Neural crest cell (in vitro differentiated cells): Measurements from ENCODE around the gene LRTM2. TPM values are rescaled to one million over a fixed set of nuclear protein-coding genes. Genes with fewer than 3 reads are reported as not detected.

Experiments used
- DNase-seq: peaks from one replicate; pipeline ENCODE4 v3.0.0; 2021; ENCODE audit warnings: low read depth, mixed read lengths, low spot score
- H3K27ac Mint-ChIP-seq: one replicate; pipeline ENCODE4 v1.8.0; 2021; ENCODE audit warnings: mild to moderate bottlenecking, mixed read lengths; ENCODE audit not compliant: unreplicated experiment
- H3K27me3 Mint-ChIP-seq: 2 replicates; pipeline ENCODE4 v1.8.0; 2021; ENCODE audit warnings: low read depth, mild to moderate bottlenecking, mixed read lengths
- H3K36me3 Mint-ChIP-seq: 2 replicates; pipeline ENCODE4 v1.8.0; 2021; ENCODE audit warnings: low read depth, mild to moderate bottlenecking, mixed read lengths
- H3K4me1 Mint-ChIP-seq: 2 replicates; pipeline ENCODE4 v1.8.0; 2021; ENCODE audit warnings: mixed read lengths
- H3K4me3 Mint-ChIP-seq: one replicate; pipeline ENCODE4 v1.8.0; 2021; ENCODE audit warnings: mild to moderate bottlenecking, mixed read lengths
- H3K9me3 Mint-ChIP-seq: 2 replicates; pipeline ENCODE4 v1.8.0; 2021; ENCODE audit warnings: mixed read lengths
- CTCF ChIP-seq: fragments of 200-600 bp; sonication (generic); conservative IDR thresholded peaks from 2 replicates; pipeline ENCODE4 v1.5.0; 2021; ENCODE audit warnings: antibody characterized with exemption, mild to moderate bottlenecking
- total RNA-seq: library from RNA; stranded (reverse); gene quantifications from 2 replicates; pipeline ENCODE4 v1.2.1, GENCODE V29; 2021

LRTM2 gene
- total RNA-seq, 1 donor from 2014 or later: 0.19 TPM

GRCh38 chr12:1845427-1845826 lies 25.1 kb downstream of the LRTM2 start:
- Mint-ChIP-seq H3K36me3 (no peaks in the 10 kb centered on the region), H3K4me3 (no peak overlapping the region), H3K27me3 (peaks cover 5% of the 10 kb centered on the region), H3K9me3 (no peaks in the 10 kb centered on the region), H3K4me1 (peaks cover 36% of the 10 kb centered on the region), H3K27ac (no peak overlapping the region)
- no peak for DNase-seq
- TF ChIP-seq CTCF: no peak

GRCh38 chr12:1845886-1846285 lies 25.5 kb downstream of the LRTM2 start:
- Mint-ChIP-seq H3K36me3 (no peaks in the 10 kb centered on the region), H3K4me3 (no peak overlapping the region), H3K27me3 (peaks cover 5% of the 10 kb centered on the region), H3K27ac (no peak overlapping the region), H3K9me3 (no peaks in the 10 kb centered on the region), H3K4me1 (peaks cover 31% of the 10 kb centered on the region)
- no peak for TF ChIP-seq CTCF
- no peak for DNase-seq

DNA sequence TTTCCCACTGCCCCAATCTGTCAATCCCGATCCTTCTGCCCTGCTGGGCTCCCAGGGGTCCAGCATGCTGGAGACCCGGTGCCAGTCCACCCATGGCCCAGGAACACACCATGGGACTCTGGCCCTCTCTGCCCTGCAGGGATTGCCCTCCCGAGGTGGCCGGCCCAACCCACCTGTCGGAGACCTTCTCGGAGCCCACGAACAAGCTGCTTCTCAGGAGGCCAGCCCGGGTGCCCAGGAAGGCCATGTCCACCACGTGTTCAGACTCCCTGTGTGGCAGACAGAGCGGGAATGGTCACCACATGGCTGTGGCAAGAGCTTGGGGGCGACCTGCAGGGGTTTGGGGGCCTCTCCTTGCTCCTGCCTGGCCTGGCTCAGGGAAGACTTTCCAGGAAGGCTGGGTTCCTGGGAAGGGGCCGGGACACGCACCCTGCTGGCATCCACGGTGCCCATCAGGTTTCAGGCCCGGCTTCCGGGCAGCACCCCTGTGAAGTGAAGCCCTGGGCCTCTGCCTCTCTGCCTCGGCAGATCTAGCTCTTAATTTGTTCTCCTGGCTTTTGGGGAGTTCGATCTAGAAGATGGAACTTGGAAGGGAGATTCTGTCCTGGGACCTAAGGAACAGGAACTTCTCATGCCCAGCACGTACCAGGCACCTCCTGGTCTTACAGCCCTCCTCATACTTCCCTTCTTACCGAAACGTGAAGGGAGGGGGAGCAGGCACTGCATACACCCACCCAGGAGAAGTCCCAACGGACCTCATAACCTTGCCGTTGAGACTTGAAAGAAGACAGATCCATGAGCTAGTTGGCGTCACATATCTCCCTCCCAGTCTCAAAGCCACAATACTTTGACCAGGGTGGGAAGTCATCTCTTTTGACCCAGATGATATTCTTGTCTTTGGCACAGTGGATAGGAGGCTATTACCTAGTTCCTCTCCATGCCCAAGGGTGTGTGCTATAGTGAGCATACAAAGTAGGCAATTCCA lies 26.3 kb downstream of the LRTM2 start:
- no peaks in the 10 kb centered on the region for H3K9me3 Mint-ChIP-seq
- H3K27ac Mint-ChIP-seq: no peak overlapping the region
- peaks cover 23% of the 10 kb centered on the region for H3K4me1 Mint-ChIP-seq
- no peak overlapping the region for H3K4me3 Mint-ChIP-seq
- DNase-seq: no peak
- H3K36me3 Mint-ChIP-seq: no peaks in the 10 kb centered on the region
- TF ChIP-seq CTCF: no peak
- peaks cover 5% of the 10 kb centered on the region for H3K27me3 Mint-ChIP-seq

DNA sequence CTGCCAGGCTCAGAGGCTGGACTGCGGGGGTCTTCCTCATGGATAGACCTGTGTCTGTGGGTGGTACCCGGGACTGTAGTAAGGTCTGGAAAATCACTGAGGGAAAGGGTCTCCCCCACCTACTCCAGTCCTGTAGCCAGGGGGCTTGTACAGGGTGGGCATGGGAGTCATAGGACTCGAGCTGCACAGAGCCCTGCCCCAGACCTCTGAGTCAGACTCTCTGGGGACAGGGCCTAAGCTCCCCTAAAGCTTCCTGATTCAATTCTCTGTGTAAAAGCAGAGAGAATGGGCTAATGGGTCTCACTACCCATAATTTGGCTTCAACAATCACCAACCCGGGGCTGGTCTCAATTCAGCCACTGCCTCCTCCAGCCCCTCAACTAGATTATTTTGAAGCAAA lies 27.0 kb downstream of the LRTM2 start:
- no peak for TF ChIP-seq CTCF
- Mint-ChIP-seq H3K9me3 (no peaks in the 10 kb centered on the region), H3K36me3 (no peaks in the 10 kb centered on the region)

GRCh38 chr12:1848146-1848545 lies 27.8 kb downstream of the LRTM2 start:
- no peak for DNase-seq
- no peak overlapping the region for H3K4me3 Mint-ChIP-seq
- no peaks in the 10 kb centered on the region for H3K36me3 Mint-ChIP-seq
- no peak overlapping the region for H3K27ac Mint-ChIP-seq
- no peak for TF ChIP-seq CTCF
- peaks cover 5% of the 10 kb centered on the region for H3K27me3 Mint-ChIP-seq
- peaks cover 19% of the 10 kb centered on the region for H3K4me1 Mint-ChIP-seq
- no peaks in the 10 kb centered on the region for H3K9me3 Mint-ChIP-seq

More for the DNA sequence above, 27.0 kb downstream of the LRTM2 start:
- no peak overlapping the region for H3K27ac Mint-ChIP-seq
- no peak overlapping the region for H3K4me3 Mint-ChIP-seq
- H3K27me3 Mint-ChIP-seq: peaks cover 5% of the 10 kb centered on the region
- peaks cover 19% of the 10 kb centered on the region for H3K4me1 Mint-ChIP-seq
- no peak for DNase-seq
